Gastroesophageal sphincter (tissue), 3 donors: ENCODE measurements around the gene SLC35D2.

Experiments
- CTCF ChIP-seq, 4 experiments: fragments of 200-600 bp in 2 of 4; fragments of 450-650 bp in 2 of 4; sonication (generic) in 1 of 4; IDR thresholded peaks; one replicate each; pipeline ENCODE4 v1.5.1; 2017 to 2019; ENCODE audit warnings: antibody characterized with exemption in 4 of 4, mild to moderate bottlenecking in 2 of 4, moderate library complexity in 2 of 4
- EP300 ChIP-seq: sonication (generic); formaldehyde crosslinking; IDR thresholded peaks from one replicate; pipeline ENCODE4 v1.6.1; 2017; ENCODE audit warnings: antibody characterized with exemption, mild to moderate bottlenecking
- POLR2AphosphoS5 ChIP-seq: sonication (generic); formaldehyde crosslinking; IDR thresholded peaks from one replicate; pipeline ENCODE4 v1.6.1; 2017; ENCODE audit warnings: antibody characterized with exemption

DNA sequence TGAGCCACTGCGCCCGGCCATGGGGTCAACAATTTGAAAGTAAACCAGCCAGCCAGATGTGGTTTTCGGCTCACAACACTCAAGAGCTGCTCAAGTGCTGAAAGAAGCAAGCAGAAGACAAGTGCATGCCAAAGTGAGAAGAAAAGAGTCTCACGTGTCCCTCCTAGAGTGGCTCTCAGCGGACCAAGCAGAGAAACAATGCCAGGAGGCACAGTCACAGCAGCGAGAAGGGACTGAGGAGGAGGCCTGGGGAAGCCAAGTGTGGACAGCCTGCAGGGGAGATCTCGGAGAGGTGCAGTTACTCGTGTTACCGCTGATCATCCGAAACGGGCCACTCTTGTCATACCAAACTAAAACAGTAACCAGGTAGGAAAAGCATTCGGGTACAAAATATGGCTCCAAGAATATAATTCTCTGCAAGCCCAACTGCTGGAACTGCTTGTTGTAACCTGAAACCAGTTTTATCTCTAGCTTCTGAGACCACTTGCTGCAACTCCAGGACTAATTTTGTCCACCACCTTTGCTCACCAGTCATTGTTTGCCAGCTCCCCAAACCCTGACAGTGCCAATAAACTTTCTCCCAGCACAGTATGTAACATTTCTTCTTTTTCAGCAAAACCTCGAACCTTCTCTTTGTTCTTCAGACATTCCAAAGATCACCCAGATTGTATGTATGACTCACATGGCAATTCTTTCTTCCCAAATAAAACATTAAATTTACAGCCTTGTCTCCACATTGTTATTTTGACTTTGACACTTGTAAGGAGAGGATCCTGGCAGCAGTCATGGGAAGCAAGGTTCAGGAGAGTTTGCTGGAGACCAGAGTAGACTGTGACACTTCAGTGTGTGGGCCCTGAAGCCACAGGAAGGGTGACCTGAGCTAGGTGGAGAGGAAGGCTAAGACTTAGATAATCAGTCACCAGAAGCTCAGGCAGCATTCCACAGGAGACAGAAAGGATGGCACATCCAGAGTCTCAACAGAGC, 6.3 kb downstream of the SLC35D2 start:
- no peak for TF ChIP-seq CTCF (IDR thresholded peaks at IDR 0.05)
- TF ChIP-seq EP300: no peak
- no peak for TF ChIP-seq POLR2AphosphoS5
